ENCODE results near the gene U2AF2. TPM values are rescaled to one million over a fixed set of nuclear protein-coding genes. Genes with fewer than 3 reads are reported as not detected.

Gene U2AF2
- total RNA-seq, 4 donors from 2014 or later: 10.0 to 165 (median 58.1) TPM

Small RNA genes lying within 50 kb of the gene (small RNA-seq; reads per million reads assigned to genes)
- gene AC010525.2: not detected

Other genes with a start within 250 kb of the U2AF2 start
- 100 to 1,000 TPM in 1 of 4 donors, 10 to 100 TPM in 2, 1 to 10 TPM in 1; 3.2 to 141 (median 21.5) TPM for gene UBE2S, start 247.2 kb upstream of the U2AF2 start, total RNA-seq
- gene SHISA7, start 211.7 kb upstream of the U2AF2 start, total RNA-seq: not detected
- 10 to 100 TPM in 3 of 4 donors, 1 to 10 TPM in 1; 1.2 to 78.6 (median 23.8) TPM for gene ISOC2, start 193.4 kb upstream of the U2AF2 start, total RNA-seq
- gene C19orf85, start 190.3 kb upstream of the U2AF2 start, total RNA-seq: not detected
- gene ZNF628, start 178.4 kb upstream of the U2AF2 start, total RNA-seq: 10 to 100 TPM in 2 of 4 donors, 1 to 10 TPM in 1, not detected in 1; 1.0 to 29.5 (median 11.9) TPM
- gene NAT14, start 169.8 kb upstream of the U2AF2 start, total RNA-seq: 10 to 100 TPM; 16.8 to 44.3 (median 19.6) TPM
- 10 to 100 TPM in 3 of 4 donors, 1 to 10 TPM in 1; 5.0 to 50.8 (median 36.0) TPM for gene SSC5D, start 166.6 kb upstream of the U2AF2 start, total RNA-seq
- gene SBK2, start 117.9 kb upstream of the U2AF2 start, total RNA-seq: not detected
- under 1 TPM in 2 of 4 donors, not detected in 2; 0.34 to 0.35 TPM for gene SBK3, start 109.5 kb upstream of the U2AF2 start, total RNA-seq
- gene ZNF579, start 74.2 kb upstream of the U2AF2 start, total RNA-seq: 10 to 100 TPM in 1 of 4 donors, 1 to 10 TPM in 1, not detected in 2; 4.4 to 21.9 TPM
- 10 to 100 TPM in 1 of 4 donors, 1 to 10 TPM in 1, under 1 TPM in 2; 0.26 to 19.3 (median 2.4) TPM for gene FIZ1, start 55.5 kb upstream of the U2AF2 start, total RNA-seq
- gene ZNF524, start 54.7 kb upstream of the U2AF2 start, total RNA-seq: 10 to 100 TPM in 3 of 4 donors, 1 to 10 TPM in 1; 5.4 to 20.4 (median 14.6) TPM
- gene ZNF865, start 49.4 kb upstream of the U2AF2 start, total RNA-seq: 10 to 100 TPM in 1 of 4 donors, 1 to 10 TPM in 2, not detected in 1; 2.0 to 24.2 (median 3.2) TPM
- 1 to 10 TPM; 4.1 to 9.6 (median 7.4) TPM for gene ZNF784, start 30.5 kb upstream of the U2AF2 start, total RNA-seq
- 10 to 100 TPM in 3 of 4 donors, 1 to 10 TPM in 1; 4.8 to 69.8 (median 19.1) TPM for gene ZNF580, start 14.0 kb upstream of the U2AF2 start, total RNA-seq
- 10 to 100 TPM in 3 of 4 donors, 1 to 10 TPM in 1; 2.8 to 30.3 (median 12.8) TPM for gene ZNF581, start 11.4 kb upstream of the U2AF2 start, total RNA-seq
- gene CCDC106, start 6.8 kb upstream of the U2AF2 start, total RNA-seq: 10 to 100 TPM in 1 of 4 donors, 1 to 10 TPM in 3; 2.9 to 25.0 (median 6.7) TPM
- 10 to 100 TPM; 27.9 to 88.4 (median 51.7) TPM for gene EPN1, start 20.2 kb downstream of the U2AF2 start, total RNA-seq
- gene NLRP9, start 83.4 kb downstream of the U2AF2 start, total RNA-seq: under 1 TPM in 1 of 4 donors, not detected in 3; 0.28 TPM
- gene RFPL4A, start 104.1 kb downstream of the U2AF2 start, total RNA-seq: not detected
- gene RFPL4AL1, start 114.1 kb downstream of the U2AF2 start, total RNA-seq: not detected
- gene NLRP11, start 177.0 kb downstream of the U2AF2 start, total RNA-seq: under 1 TPM in 1 of 4 donors, not detected in 3; 0.28 TPM
- gene NLRP4, start 181.5 kb downstream of the U2AF2 start, total RNA-seq: 1 to 10 TPM in 1 of 4 donors, not detected in 3; 1.5 TPM

Measured in uterus (tissue), 4 donors.